OCI-LY1 (cell line): ENCODE results near the gene SLC18B1.

ENCODE experiments used
- H2AFZ ChIP-seq: fragments of 200-600 bp; sonication (generic), shearing (Covaris generic); 2 replicates; pipeline ENCODE4 v1.6.0; 2014; ENCODE audit warnings: antibody characterized with exemption, mild to moderate bottlenecking, low read length
- H3F3A ChIP-seq: fragments of 200-600 bp; sonication (generic), shearing (Covaris generic); 2 replicates; pipeline ENCODE4 v1.6.0; 2014; ENCODE audit warnings: mild to moderate bottlenecking, antibody characterized with exemption, low read length, moderate library complexity; ENCODE audit not compliant: insufficient read depth
- H3K27ac ChIP-seq: fragments of 200-600 bp; sonication (generic); 2 replicates; pipeline ENCODE4 v1.5.1; 2014; ENCODE audit warnings: low read length, mixed run types, mild to moderate bottlenecking, low read depth; ENCODE audit not compliant: poor library complexity, severe bottlenecking
- H3K27me3 ChIP-seq: fragments of 200-600 bp; sonication (generic); 2 replicates; pipeline ENCODE4 v1.6.0; 2014; ENCODE audit warnings: antibody characterized with exemption, mild to moderate bottlenecking, low read length, moderate library complexity; ENCODE audit not compliant: insufficient read depth
- H3K36me3 ChIP-seq: fragments of 200-600 bp; sonication (generic); 2 replicates; pipeline ENCODE4 v1.6.1; 2014; ENCODE audit warnings: mild to moderate bottlenecking, antibody characterized with exemption, low read length, moderate library complexity, mixed read lengths; ENCODE audit not compliant: insufficient read depth
- H3K4me1 ChIP-seq: fragments of 200-600 bp; sonication (generic); 2 replicates; pipeline ENCODE4 v1.5.1; 2014; ENCODE audit warnings: mild to moderate bottlenecking, low read length, moderate library complexity; ENCODE audit not compliant: insufficient read depth, severe bottlenecking
- H3K4me2 ChIP-seq: fragments of 200-600 bp; sonication (generic), shearing (Covaris generic); 2 replicates; pipeline ENCODE4 v1.6.1; 2014; ENCODE audit warnings: low read length
- H3K4me3 ChIP-seq: fragments of 200-600 bp; sonication (generic); 2 replicates; pipeline ENCODE4 v1.5.1; 2014; ENCODE audit warnings: low read length, low read depth, mild to moderate bottlenecking, mixed read lengths; ENCODE audit not compliant: poor library complexity, severe bottlenecking
- H3K79me2 ChIP-seq: fragments of 200-600 bp; shearing (Covaris generic); 2 replicates; pipeline ENCODE4 v1.6.1; 2016; ENCODE audit warnings: mixed run types, low read length, mixed read lengths; ENCODE audit not compliant: insufficient read depth
- H3K9ac ChIP-seq: fragments of 200-600 bp; sonication (generic), shearing (Covaris generic); 2 replicates; pipeline ENCODE4 v1.6.1; 2014; ENCODE audit warnings: mild to moderate bottlenecking, low read length, mixed read lengths
- H3K9me2 ChIP-seq: fragments of 200-600 bp; sonication (generic), shearing (Covaris generic); 2 replicates; pipeline ENCODE4 v1.6.1; 2014; ENCODE audit warnings: low read depth, mild to moderate bottlenecking, low read length, mixed read lengths
- H3K9me3 ChIP-seq: fragments of 200-600 bp; shearing (Covaris generic); 2 replicates; pipeline ENCODE4 v1.6.1; 2014; ENCODE audit warnings: low read length, mixed read lengths
- H4K20me1 ChIP-seq: fragments of 200-600 bp; sonication (generic), shearing (Covaris generic); 2 replicates; pipeline ENCODE4 v1.6.0; 2016; ENCODE audit warnings: mild to moderate bottlenecking, low read length; ENCODE audit not compliant: insufficient read depth
- CTCF ChIP-seq: fragments of 200-600 bp; sonication (generic), shearing (Covaris generic); IDR thresholded peaks from 2 replicates; pipeline ENCODE4 v1.5.1; 2017; ENCODE audit warnings: mild to moderate bottlenecking, antibody characterized with exemption, low read length, moderate library complexity, mixed read lengths
- EZH2 ChIP-seq: fragments of 200-600 bp; sonication (generic), shearing (Covaris generic); IDR thresholded peaks from 2 replicates; pipeline ENCODE4 v1.8.0; 2017; ENCODE audit warnings: borderline replicate concordance, mixed run types, mild to moderate bottlenecking, antibody characterized with exemption, low read length, moderate library complexity, mixed read lengths

The SLC18B1 gene

DNA sequence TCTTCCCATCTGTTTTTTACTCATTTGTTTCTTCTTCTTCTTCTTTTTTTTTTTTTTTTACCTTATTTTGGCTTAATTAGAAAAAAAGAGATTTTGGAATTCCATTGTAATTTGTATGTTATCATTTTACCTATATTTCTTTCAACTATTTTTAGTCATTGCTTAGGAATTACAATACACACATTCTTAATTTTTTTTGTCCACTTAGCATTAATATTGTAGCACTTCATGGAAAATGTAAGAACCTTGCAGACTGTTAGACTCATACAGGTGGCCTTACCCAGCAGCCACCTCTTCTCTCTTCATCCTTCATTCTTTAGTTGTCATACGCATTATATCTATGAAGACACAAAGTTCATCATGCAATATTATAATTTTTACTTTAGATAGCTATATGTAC is 5.8 kb upstream of the SLC18B1 start:
- H3K4me2 ChIP-seq = no peak overlapping the region
- no peaks in the 10 kb centered on the region for H3F3A ChIP-seq
- H3K36me3 ChIP-seq = no peaks in the 10 kb centered on the region
- H3K79me2 ChIP-seq = no peaks in the 10 kb centered on the region
- H2AFZ ChIP-seq = no peak overlapping the region
- peaks cover 3% of the 10 kb centered on the region; the same call in 1 of the 2 replicates for H3K9me3 ChIP-seq
- H4K20me1 ChIP-seq = no peaks in the 10 kb centered on the region
- no peak overlapping the region for H3K27ac ChIP-seq
- H3K27me3 ChIP-seq = 0 out of 2 replicates have a peak, but pooled peaks cover 3% of the 10 kb centered on the region
- no peaks in the 10 kb centered on the region for H3K9me2 ChIP-seq
- TF ChIP-seq EZH2 = no peak
- TF ChIP-seq CTCF = no peak
- no peaks in the 10 kb centered on the region for H3K4me1 ChIP-seq
- H3K4me3 ChIP-seq = no peak overlapping the region
- H3K9ac ChIP-seq = no peak overlapping the region

DNA sequence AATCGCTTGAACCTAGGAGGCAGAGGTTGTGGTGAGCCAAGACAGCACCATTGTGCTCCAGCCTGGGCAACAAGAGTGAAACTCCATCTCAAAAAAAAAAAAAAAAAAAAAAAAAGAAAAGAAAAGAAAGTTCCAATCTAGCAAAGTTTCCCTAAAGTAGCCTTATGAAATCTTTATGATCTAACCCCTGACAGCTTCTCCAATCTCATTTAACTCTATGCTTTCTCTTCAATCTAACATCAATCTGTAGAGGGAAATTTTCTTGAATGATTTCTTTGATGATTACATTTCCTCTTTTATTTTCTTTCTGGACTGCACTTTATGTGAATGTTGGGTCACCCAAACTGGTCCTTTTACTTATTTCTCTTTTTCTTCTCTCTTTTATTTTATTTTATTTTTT is 2.2 kb upstream of the SLC18B1 start:
- Histone ChIP-seq H3K79me2 (no peaks in the 10 kb centered on the region), H3K4me3 (no peak overlapping the region), H3K4me2 (no peak overlapping the region), H3K9me2 (no peaks in the 10 kb centered on the region), H4K20me1 (no peaks in the 10 kb centered on the region), H3K27ac (no peak overlapping the region), H2AFZ (no peak overlapping the region), H3K9me3 (peaks cover 3% of the 10 kb centered on the region; the same call in 1 of the 2 replicates), H3K9ac (no peak overlapping the region), H3F3A (no peaks in the 10 kb centered on the region), H3K4me1 (peaks cover 7% of the 10 kb centered on the region), H3K27me3 (0 out of 2 replicates have a peak, but pooled peaks cover under 1% of the 10 kb centered on the region), H3K36me3 (no peaks in the 10 kb centered on the region)
- TF ChIP-seq CTCF (no peak), EZH2 (no peak)

DNA sequence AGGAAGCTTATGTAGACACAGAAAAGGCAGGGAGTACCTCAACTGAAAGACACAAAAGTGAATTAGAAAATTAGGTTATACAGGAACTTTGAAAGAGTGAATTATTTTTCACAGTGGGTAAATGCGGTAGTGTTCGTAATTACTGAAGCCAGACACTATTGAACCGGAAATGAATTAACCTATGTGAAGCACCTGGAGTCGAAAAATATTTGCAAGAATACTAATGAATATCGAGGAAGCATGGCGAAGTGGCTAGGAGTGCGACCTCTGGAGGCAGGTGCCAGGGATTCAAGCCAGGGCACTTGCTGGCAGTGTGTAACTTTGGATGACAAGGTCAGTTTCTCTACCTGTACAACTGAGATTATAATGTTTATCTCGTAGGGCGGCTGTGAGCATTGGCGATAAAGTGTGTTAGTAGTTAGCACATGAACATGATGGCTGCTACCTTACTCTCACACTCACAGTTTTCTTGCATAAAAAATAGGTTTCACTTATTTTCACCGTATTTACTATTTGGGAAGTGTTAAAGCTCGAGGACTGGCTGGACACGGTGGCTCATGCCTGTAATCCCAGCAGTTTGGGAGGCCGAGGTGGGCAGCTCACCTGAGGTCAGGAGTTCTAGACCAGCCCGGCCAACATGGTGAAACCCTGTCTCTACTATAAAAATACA is 567 bp upstream of the SLC18B1 start:
- Histone ChIP-seq H3K9ac (peak overlapping the region; percentile 62; the same call in 1 of the 2 replicates), H3K4me1 (peaks cover 7% of the 10 kb centered on the region), H3K27ac (peak overlapping the region; percentile 29), H3F3A (no peaks in the 10 kb centered on the region), H3K9me3 (peaks cover 3% of the 10 kb centered on the region; the same call in 1 of the 2 replicates), H2AFZ (peak overlapping the region; percentile 59), H3K79me2 (no peaks in the 10 kb centered on the region), H3K9me2 (no peaks in the 10 kb centered on the region), H4K20me1 (no peaks in the 10 kb centered on the region), H3K27me3 (no peaks in the 10 kb centered on the region), H3K4me3 (no peak overlapping the region), H3K36me3 (no peaks in the 10 kb centered on the region), H3K4me2 (no peak overlapping the region)
- TF ChIP-seq CTCF = peak; percentile 90
- no peak for TF ChIP-seq EZH2
